SU-DHL-6 (cell line): ENCODE measurements around the gene KAT6B.

Source experiments
- CTCF ChIP-seq: fragments of 200-600 bp; sonication (generic); IDR thresholded peaks from one replicate; pipeline ENCODE4 v1.5.1; 2017; ENCODE audit warnings: antibody characterized with exemption, mild to moderate bottlenecking, low read length, moderate library complexity; ENCODE audit not compliant: insufficient read depth, poor library complexity, severe bottlenecking
- EZH2phosphoT487 ChIP-seq: fragments of 200-600 bp; sonication (generic), shearing (Covaris generic); conservative IDR thresholded peaks from 2 replicates; pipeline ENCODE4 v1.6.1; 2018; ENCODE audit warnings: mild to moderate bottlenecking, antibody characterized with exemption, low read length, moderate library complexity, mixed read lengths

- TF ChIP-seq CTCF (no peak), EZH2phosphoT487 (no peak)
These were observed 161.1 kb downstream of the KAT6B start for GRCh38 chr10:74987339-74988053.
